GM21786 (cell line): ENCODE results near the gene ANAPC1.
"Not testable (repeated sequence)": the region's sequence is repeated elsewhere in the genome, so short reads cannot be mapped to it uniquely, and the experiment has no call there.

Source experiments
- ATAC-seq: cut with Tn5 transposase; IDR thresholded peaks from one replicate; pipeline ENCODE4 v1.9.1; 2021; ENCODE audit not compliant: unreplicated experiment

ANAPC1 gene

GRCh38 chr2:111735838-111736721, 147.9 kb downstream of the ANAPC1 start:
- not testable (repeated sequence) for ATAC-seq

GRCh38 chr2:111735420-111735819, 148.6 kb downstream of the ANAPC1 start:
- not testable (repeated sequence) for ATAC-seq

- ATAC-seq = not testable (repeated sequence)
Measured at GRCh38 chr2:111729812-111730458, 154.1 kb downstream of the ANAPC1 start.

- not testable (repeated sequence) for ATAC-seq
Measured at GRCh38 chr2:111727611-111728110, 156.3 kb downstream of the ANAPC1 start.

GRCh38 chr2:111725742-111726141, 158.3 kb downstream of the ANAPC1 start:
- ATAC-seq = not testable (repeated sequence)

- not testable (repeated sequence) for ATAC-seq
Measured at GRCh38 chr2:111719610-111720009, 164.4 kb downstream of the ANAPC1 start.
